HG03342 (cell line): ENCODE data around the gene CASQ1.

ENCODE experiments used
- ATAC-seq: cut with Tn5 transposase; IDR thresholded peaks from one replicate; pipeline ENCODE4 v1.9.1; 2021; ENCODE audit warnings: mild to moderate bottlenecking, moderate library complexity; ENCODE audit not compliant: unreplicated experiment

CASQ1 gene

DNA sequence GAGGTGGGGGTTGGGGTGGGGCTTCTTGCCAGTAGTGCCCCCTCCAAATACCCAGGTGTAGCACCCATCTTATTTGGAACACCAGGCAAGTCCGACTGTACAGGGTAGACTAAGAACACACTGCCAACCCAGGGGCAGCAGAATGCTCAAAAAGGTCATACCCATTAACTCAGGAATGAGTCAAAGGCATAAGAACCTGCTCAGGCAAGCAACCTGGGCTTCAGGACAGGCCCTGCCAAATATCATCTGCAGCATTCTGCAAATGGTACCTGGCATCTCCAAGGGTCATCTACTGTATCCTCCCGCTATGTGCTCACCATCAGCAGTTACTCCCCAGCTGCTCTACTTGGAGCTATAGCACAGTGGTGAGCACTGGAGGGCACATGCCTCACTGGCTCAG is 34.2 kb downstream of the CASQ1 start:
- ATAC-seq, result no peak

DNA sequence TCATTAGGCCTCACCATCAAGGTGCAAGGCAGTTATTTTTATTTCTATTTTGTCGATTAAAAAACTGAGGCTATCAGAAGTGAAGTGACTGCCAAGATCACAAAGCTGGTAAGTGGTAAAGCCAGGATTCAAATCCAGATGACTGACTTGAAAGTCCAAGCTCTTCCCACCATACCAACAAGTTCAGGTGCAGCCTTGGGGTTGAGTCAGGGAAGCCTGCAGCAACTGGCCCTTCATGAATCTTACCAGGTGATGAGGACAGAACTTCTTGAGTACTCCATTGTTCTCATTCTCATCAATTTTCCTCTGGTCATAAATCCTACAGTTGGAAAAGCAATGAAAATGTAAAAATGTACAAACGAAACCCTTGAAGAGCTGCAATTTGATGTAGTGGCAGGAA is 35.0 kb downstream of the CASQ1 start:
- no peak for ATAC-seq

DNA sequence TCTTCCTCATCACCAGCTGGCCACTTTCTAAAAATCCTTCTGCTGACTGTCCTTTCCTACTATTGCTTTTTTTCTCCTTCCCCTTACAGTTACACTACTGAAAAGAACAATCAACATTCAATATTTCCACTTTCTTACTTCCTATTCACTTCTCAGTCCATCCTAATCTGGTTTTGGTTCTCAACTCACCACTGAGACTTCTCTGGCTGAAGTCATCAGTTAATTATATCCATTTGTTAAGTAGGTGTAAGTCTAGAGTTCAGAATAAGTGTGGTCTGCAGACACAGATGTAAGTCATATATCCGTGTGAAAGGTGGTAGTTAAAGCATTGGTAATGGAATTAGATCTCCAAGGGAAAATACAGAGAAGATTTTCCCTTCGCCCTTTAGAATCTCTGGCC is 36.2 kb downstream of the CASQ1 start:
- ATAC-seq, result no peak

DNA sequence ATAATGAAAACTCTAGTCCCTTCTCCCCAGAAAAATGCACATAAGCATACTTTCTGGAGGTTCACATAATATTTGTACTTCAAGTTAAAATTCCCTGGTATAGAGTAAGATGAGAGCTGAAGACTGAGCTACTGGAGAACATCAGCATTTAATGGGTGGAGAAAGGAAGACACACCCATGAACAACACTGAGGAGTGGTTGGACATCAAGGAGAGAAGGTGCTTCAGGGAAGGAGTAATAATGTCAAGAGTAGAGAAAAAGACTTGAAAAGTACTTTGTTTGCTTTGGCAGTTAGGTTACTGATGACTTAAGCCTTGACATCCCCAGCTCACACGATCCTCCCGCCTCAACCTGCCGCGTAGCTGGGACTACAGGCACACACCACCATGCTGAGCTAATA is 36.7 kb downstream of the CASQ1 start:
- no peak for ATAC-seq

DNA sequence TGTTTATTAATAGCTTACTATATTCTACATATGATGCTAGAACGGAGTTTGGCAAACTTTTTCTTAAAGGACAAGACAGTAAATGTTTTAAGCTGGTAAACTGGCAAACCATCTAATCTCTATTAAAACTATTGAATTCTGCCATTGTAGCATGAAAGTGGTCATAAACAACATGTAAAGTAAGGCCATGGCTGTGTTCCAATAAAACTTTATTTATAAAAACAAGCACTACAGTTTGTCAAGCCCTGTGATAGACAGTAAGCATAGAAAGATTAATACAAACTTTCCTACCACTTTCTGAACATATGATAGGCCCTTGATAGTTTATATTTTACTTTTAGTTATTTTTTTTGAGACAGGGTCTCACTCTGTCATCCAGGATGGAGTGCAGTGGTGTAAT is 37.2 kb downstream of the CASQ1 start:
- no peak for ATAC-seq

DNA sequence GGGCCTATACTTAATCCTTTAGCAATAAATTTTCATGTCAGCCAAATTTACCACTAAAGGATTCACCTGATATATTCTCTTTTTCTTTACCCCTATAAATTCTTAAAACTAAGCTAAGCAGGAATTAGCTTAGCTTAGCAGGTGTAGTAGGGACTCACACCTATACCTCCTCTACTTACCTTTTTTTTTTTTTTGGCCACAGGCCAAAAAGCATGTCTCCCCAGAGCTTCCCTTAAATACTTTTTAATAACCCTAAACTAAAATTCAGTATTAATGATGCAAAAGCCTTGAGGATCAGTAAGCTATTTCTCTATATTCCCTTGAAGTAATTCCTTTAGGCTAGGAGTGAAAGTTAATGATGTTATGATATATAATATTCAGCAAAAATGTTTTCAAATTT is 38.1 kb downstream of the CASQ1 start:
- ATAC-seq, result no peak

DNA sequence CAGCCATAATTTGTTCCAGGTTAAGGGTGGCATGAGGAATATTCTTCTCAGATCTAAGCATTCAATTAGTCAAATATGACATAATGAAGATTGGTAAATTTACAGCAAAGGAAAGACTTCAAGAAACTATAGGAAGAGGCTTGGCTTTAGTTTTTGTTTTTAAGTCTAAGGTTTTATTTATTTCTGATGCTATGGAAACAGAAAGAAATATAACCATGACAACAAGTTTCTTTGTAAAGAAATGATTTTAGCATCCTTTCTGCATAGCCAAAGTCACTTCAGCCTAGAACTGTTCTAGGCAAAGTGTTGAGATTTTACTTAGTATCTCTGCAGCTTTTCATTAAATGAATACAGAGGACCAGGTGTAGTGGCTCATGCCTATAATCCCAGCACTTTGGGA is 42.5 kb downstream of the CASQ1 start:
- ATAC-seq, result no peak

DNA sequence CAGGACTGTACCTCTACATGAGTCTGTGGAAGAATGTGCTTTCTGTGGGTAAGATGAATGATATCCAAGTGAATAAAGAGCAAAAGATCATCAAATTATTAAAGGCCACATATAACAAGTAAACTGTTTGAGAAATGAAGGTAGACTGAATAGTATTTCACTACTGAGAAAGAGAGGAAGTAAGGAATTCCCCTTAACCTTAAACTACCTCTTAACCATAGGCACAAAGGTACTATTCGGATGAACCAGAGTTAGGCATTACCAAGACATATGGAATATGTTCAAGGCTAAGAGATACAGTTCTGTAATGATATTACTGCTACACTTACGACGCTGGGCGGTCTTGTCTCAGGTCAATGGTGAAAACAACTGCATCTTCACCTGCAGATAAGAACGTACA is 46.4 kb downstream of the CASQ1 start:
- ATAC-seq, result no peak

DNA sequence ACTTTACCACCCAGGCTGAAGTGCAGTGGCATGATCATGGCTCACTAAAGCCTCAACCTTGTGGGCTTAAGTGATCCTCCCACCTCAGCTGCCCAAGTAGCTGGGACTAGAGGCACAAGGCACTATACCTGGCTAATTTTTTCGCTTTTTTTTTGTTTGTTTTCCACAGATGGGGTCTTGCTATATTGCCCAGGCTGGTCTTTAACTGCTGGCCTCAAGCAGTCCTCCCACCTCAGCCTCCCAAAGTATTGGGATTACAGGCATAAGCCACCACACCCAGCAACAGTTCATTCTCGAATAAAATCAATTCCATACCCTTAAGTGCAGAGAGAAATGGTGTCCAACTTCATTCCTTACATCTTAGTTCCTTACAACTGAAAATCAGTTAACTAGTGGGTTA is 47.2 kb downstream of the CASQ1 start:
- ATAC-seq, result no peak

DNA sequence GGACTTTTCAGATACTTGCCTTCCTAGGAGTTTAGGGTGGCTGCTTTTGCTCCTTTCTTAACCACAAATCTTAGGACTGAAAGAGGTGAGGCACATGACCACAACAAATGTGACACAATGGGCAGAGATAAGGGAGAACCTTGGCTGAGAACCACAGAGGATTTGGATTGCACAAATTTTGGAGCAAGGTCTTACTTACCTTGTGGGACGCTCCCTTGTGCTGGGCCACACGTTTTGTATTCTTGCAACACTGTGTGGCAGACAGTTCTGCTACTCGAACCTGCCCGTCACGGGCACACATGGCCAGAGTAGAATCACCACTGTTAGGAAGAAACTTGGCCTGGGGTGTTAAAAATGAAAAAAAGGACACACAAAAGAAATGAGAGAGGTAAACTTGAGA is 48.0 kb downstream of the CASQ1 start:
- no peak for ATAC-seq

DNA sequence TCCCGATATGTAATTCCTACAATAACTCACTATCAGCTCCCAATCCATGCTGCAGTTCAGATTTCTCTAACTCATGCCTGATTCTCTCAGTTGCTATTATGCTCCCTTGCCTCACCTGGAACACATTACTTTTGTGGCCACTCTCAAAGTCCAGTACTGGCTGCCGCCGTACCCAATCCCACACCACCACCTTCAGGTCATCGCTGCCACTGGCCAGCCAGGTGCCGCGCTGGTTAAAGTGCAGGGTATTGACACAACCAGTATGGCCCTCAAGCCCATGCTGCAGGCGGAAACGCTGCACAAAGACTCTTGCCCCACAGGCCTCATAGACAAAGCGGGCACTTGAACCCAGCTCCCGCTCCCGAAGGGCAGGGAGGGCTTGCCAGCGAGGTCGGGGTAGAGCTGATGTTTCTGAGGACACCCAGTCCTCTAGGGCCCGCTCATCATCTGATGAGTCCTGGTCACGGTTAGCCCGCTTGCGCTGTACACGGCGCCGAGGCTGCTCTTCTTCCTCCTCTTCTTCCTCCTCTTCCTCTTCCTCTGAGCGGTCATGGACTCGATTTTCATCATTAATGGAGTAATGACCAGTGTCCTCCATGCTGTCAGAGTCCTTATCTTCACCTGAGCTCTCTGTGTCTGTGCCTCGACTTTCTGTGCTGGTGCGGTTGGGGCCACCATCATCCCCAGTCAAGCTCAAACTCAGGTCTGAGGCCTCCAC is 49.4 kb downstream of the CASQ1 start:
- ATAC-seq, result no peak

DNA sequence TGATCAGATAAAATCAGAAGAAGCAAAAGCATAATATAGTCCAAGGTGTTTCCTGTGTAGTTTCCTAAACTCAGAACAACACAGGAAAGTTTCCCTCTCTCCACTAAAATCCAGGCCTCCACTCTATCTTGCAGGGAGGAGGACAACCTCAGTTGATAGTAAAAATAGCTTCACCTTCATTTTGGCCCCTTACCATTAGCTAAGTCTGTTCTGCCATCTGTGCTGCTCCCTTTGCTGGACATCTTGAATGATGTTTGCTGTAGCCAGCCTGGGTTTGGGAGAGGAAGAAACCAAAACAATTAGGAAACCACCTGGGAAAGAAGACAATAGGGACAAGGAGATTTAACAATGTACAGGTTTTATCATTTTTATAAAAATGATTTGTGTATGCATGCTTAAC is 53.4 kb downstream of the CASQ1 start:
- ATAC-seq, result no peak

DNA sequence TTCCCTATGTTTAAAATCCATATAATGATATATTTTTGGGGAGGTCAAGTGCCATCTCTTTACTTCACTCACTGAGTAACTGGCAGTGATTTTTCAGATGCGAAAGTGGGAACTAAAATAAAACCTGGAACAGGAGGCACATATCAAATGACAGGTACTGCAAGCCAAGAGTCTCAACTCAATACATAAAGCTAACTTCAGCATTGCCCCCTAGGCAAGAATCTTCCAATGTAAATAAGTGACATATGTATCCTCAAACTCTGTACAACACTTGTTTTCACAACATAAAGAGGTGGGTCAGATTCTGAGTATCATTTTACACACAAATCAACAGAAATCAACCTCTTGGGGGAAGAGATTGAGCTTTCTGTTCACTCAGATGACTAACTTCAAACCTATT is 53.8 kb downstream of the CASQ1 start:
- ATAC-seq, result no peak

DNA sequence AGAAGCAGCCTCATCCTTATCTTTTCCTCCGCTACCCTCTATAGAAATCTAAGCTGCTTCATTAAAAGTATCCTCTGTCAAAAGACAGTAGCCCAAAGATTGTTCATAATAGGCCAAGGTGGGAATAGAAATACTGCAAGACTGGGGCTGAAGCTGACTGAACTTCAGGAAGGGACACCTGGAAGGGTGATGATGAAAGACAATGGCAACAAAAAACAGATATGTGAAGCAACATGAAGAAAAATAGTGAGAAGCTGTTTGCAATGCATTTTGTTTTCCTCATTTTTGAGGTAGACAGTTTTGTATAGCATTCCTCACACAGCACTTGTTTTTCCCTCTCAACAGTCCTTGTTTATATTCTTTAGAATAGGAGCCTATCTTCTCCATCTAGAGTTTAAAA is 55.1 kb downstream of the CASQ1 start:
- no peak for ATAC-seq

DNA sequence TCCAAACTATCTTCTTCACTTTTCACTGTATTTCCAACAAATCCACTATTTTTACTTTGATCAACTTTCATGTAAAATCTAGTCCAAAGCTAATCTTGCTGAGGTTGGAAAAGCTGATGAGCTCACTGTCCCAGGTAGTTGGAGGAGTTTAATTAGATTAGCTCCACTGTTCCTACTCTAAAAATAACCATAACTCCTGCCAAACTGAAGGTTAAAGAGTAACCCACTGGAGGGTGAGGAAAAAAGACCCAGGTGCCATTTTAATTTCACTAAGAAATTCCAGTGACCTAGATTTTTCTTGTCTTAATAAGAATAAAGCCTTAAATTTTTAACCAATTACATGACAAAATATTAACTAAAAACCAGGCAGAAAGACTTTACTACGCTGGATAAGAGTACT is 56.7 kb downstream of the CASQ1 start:
- ATAC-seq, result no peak

DNA sequence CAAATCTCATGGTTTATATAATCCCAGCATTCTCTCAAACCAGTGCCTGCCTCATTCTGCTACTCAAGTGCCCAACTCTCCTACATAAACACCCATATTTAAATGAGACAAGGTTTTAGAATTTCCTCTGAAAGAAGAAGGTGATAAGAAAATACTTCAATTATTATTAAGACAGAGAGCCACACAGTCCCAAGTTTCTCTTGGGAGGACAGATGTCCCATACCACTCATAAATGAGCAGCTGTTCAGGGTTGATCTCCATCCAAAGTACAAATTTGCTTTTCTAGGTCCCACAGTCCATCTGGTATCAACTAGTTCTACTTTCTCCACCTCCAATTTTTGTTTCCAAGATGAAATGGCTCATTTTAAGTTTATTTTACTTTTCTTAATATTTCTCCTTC is 60.6 kb downstream of the CASQ1 start:
- ATAC-seq, result no peak
